GM23338 (cell line): ENCODE results near the gene C5orf22. TPM values are rescaled to one million over a fixed set of nuclear protein-coding genes. Genes with fewer than 3 reads are reported as not detected.
"Not testable (repeated sequence)": the region's sequence is repeated elsewhere in the genome, so short reads cannot be mapped to it uniquely, and the experiment has no call there.

Experiments
- ATAC-seq: fragments of 200-7000 bp; cut with Tn5 transposase; 3 replicates; pipeline ENCODE4 v1.9.1; 2020
- DNase-seq: peaks from one replicate; pipeline ENCODE4 v3.0.0-alpha.2; 2015; ENCODE audit warnings: low spot score
- H2AFZ ChIP-seq: fragments of 200-600 bp; sonication (generic); 2 replicates; pipeline ENCODE4 v1.8.0; 2016; ENCODE audit warnings: antibody characterized with exemption, mild to moderate bottlenecking, moderate library complexity
- H3F3A ChIP-seq: fragments of 200-600 bp; sonication (generic); replicated peaks from 2 replicates; pipeline ENCODE4 v1.8.0; 2017; ENCODE audit warnings: antibody characterized with exemption, mixed run types, low read depth
- H3K27ac ChIP-seq: fragments of 200-600 bp; sonication (generic); 2 replicates; pipeline ENCODE4 v1.6.1; 2016; ENCODE audit warnings: low read depth
- H3K27me3 ChIP-seq: fragments of 200-600 bp; sonication (generic); 2 replicates; pipeline ENCODE4 v1.8.0; 2016; ENCODE audit warnings: mild to moderate bottlenecking, mixed run types, moderate library complexity; ENCODE audit not compliant: insufficient read depth
- H3K36me3 ChIP-seq: fragments of 200-600 bp; sonication (generic); 2 replicates; pipeline ENCODE4 v1.8.0; 2016; ENCODE audit warnings: mild to moderate bottlenecking; ENCODE audit not compliant: insufficient read depth
- H3K4me1 ChIP-seq: fragments of 200-600 bp; sonication (generic); 2 replicates; pipeline ENCODE4 v1.8.0; 2016; ENCODE audit warnings: mild to moderate bottlenecking, moderate library complexity; ENCODE audit not compliant: insufficient read depth
- H3K4me2 ChIP-seq: fragments of 200-600 bp; sonication (generic); 2 replicates; pipeline ENCODE4 v1.7.1; 2017; ENCODE audit warnings: mixed run types
- H3K4me3 ChIP-seq: fragments of 200-600 bp; sonication (generic); 2 replicates; pipeline ENCODE4 v1.6.1; 2016; ENCODE audit warnings: mixed run types
- H3K79me2 ChIP-seq: fragments of 200-600 bp; sonication (generic); replicated peaks from 2 replicates; pipeline ENCODE4 v1.8.0; 2017; ENCODE audit warnings: mild to moderate bottlenecking; ENCODE audit not compliant: insufficient read depth
- H3K9me2 ChIP-seq: fragments of 200-600 bp; sonication (generic); 2 replicates; pipeline ENCODE4 v1.8.0; 2017; ENCODE audit not compliant: insufficient read depth
- H4K20me1 ChIP-seq: fragments of 200-600 bp; sonication (generic); replicated peaks from 2 replicates; pipeline ENCODE4 v1.8.0; 2017; ENCODE audit warnings: mild to moderate bottlenecking; ENCODE audit not compliant: insufficient read depth
- H3K27ac Mint-ChIP-seq: 2 replicates; pipeline ENCODE4 v1.8.0; 2020; ENCODE audit warnings: inconsistent platforms, mild to moderate bottlenecking, moderate library complexity, mixed read lengths
- H3K27me3 Mint-ChIP-seq: 3 replicates; pipeline ENCODE4 v1.8.0; 2022; ENCODE audit warnings: low read depth, mild to moderate bottlenecking, moderate library complexity, mixed read lengths, inconsistent platforms; ENCODE audit not compliant: insufficient read depth, poor library complexity
- H3K36me3 Mint-ChIP-seq: 3 replicates; pipeline ENCODE4 v1.8.0; 2021; ENCODE audit warnings: low read depth, mild to moderate bottlenecking, inconsistent platforms, moderate library complexity, mixed read lengths
- H3K4me1 Mint-ChIP-seq: 3 replicates; pipeline ENCODE4 v1.8.0; 2020; ENCODE audit warnings: mild to moderate bottlenecking, inconsistent platforms, mixed read lengths
- H3K4me3 Mint-ChIP-seq: 3 replicates; pipeline ENCODE4 v1.8.0; 2021; ENCODE audit warnings: moderate library complexity, mild to moderate bottlenecking, inconsistent platforms, mixed read lengths
- H3K9me3 Mint-ChIP-seq: 3 replicates; pipeline ENCODE4 v1.8.0; 2020; ENCODE audit warnings: moderate library complexity, mild to moderate bottlenecking, inconsistent platforms, mixed read lengths
- CTCF ChIP-seq, 2 experiments: fragments of 200-600 bp in 1 of 2; sonication (generic) in 1 of 2; conservative IDR thresholded peaks; 2 replicates each; pipeline versions ENCODE4 v1.5.1 to v1.6.1; 2016 to 2017; ENCODE audit warnings: antibody characterized with exemption in 2 of 2, low read depth in 2 of 2, mild to moderate bottlenecking in 2 of 2, moderate library complexity in 1 of 2
- EZH2 ChIP-seq: fragments of 200-600 bp; sonication (generic); IDR thresholded peaks from one replicate; pipeline ENCODE4 v1.8.0; 2017; ENCODE audit warnings: antibody characterized with exemption, mild to moderate bottlenecking, low read depth; ENCODE audit not compliant: unreplicated experiment
- JUNB ChIP-seq: IDR thresholded peaks from one replicate; pipeline ENCODE4 v1.6.1; 2016; ENCODE audit warnings: antibody characterized with exemption; ENCODE audit not compliant: unreplicated experiment
- NANOG ChIP-seq: IDR thresholded peaks from 2 replicates; pipeline ENCODE4 v1.6.1; 2016; ENCODE audit warnings: antibody characterized with exemption, borderline replicate concordance
- POLR2AphosphoS5 ChIP-seq: IDR thresholded peaks from 2 replicates; pipeline ENCODE4 v1.6.1; 2016; ENCODE audit warnings: antibody characterized with exemption, low read depth
- STAT1 ChIP-seq: IDR thresholded peaks from one replicate; pipeline ENCODE4 v1.6.1; 2016; ENCODE audit warnings: antibody characterized with exemption; ENCODE audit not compliant: unreplicated experiment
- ZNF331 ChIP-seq: fragments of 250-450 bp; sonication (Bioruptor Pico); IDR thresholded peaks from 2 replicates; pipeline ENCODE4 v1.5.0; 2020; ENCODE audit warnings: low read depth, mild to moderate bottlenecking, moderate library complexity
- polyA plus RNA-seq: library from polyadenylated mRNA; unstranded; fragments of >200 nt; fragmentation: Nextera tagmentation; extraction: Ambion mirVana; gene quantifications from 2 replicates; pipeline ENCODE4 v1.2.1, GENCODE V29; 2016
- total RNA-seq: library from RNA; depleted of rRNA; stranded (reverse); fragments of >200 nt; shearing (Covaris generic); gene quantifications from 2 replicates; pipeline ENCODE4 v1.2.3, GENCODE V29; 2014
- TF ChIP-seq, protein P1 (sequence below): IDR thresholded peaks from 2 replicates; pipeline ENCODE4 v1.6.1; 2016; ENCODE audit warnings: antibody characterized with exemption
- TF ChIP-seq, protein P2 (sequence below): fragments of 250-450 bp; sonication (Bioruptor Pico); IDR thresholded peaks from 2 replicates; pipeline ENCODE4 v1.5.0; 2020; ENCODE audit warnings: mild to moderate bottlenecking, moderate library complexity

The C5orf22 gene
- total and polyA plus RNA-seq, 2 experiments from 2014 or later: 13.6 to 30.9 TPM

- TF ChIP-seq JUNB: no peak
- no peak for TF ChIP-seq STAT1
- TF ChIP-seq ZNF331 (CRISPR knock-in tag): no peak
- TF ChIP-seq EZH2: no peak
- TF ChIP-seq NANOG: no peak
- TF ChIP-seq, protein P1, sequence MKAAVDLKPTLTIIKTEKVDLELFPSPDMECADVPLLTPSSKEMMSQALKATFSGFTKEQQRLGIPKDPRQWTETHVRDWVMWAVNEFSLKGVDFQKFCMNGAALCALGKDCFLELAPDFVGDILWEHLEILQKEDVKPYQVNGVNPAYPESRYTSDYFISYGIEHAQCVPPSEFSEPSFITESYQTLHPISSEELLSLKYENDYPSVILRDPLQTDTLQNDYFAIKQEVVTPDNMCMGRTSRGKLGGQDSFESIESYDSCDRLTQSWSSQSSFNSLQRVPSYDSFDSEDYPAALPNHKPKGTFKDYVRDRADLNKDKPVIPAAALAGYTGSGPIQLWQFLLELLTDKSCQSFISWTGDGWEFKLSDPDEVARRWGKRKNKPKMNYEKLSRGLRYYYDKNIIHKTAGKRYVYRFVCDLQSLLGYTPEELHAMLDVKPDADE: no peak
Measured at GRCh38 chr5:31563216-31563615, 31.1 kb downstream of the C5orf22 start (continued).

GRCh38 chr5:31566362-31566761 is 34.3 kb downstream of the C5orf22 start:
- not testable (repeated sequence) for H3K79me2 ChIP-seq, H3K4me2 ChIP-seq, DNase-seq, H2AFZ ChIP-seq, H3K4me3 Mint-ChIP-seq, H3K4me3 ChIP-seq, H3K27me3 ChIP-seq, H3K27me3 Mint-ChIP-seq, H3K4me1 Mint-ChIP-seq, H3K27ac Mint-ChIP-seq, ATAC-seq, H3K9me2 ChIP-seq, H4K20me1 ChIP-seq, H3K27ac ChIP-seq, H3K4me1 ChIP-seq, H3K36me3 ChIP-seq, H3F3A ChIP-seq
- peaks cover 24% of the 10 kb centered on the region for H3K36me3 Mint-ChIP-seq
- peaks cover 26% of the 10 kb centered on the region for H3K9me3 Mint-ChIP-seq

- peaks cover 24% of the 10 kb centered on the region for H3K36me3 Mint-ChIP-seq
- no peaks in the 10 kb centered on the region for H3K4me1 ChIP-seq
- DNase-seq: no peak
- no peaks in the 10 kb centered on the region for H3F3A ChIP-seq
- no peak overlapping the region for H3K27ac Mint-ChIP-seq
- no peaks in the 10 kb centered on the region for H3K27me3 ChIP-seq
- H3K36me3 ChIP-seq: no peaks in the 10 kb centered on the region
- H3K79me2 ChIP-seq: no peaks in the 10 kb centered on the region
- H3K27ac ChIP-seq: no peak overlapping the region
- H3K9me3 Mint-ChIP-seq: peaks cover 26% of the 10 kb centered on the region
- peaks cover 6% of the 10 kb centered on the region; the same call in 1 of the 2 replicates for H3K9me2 ChIP-seq
- no peak overlapping the region for H3K4me3 Mint-ChIP-seq
- no peaks in the 10 kb centered on the region for H4K20me1 ChIP-seq
- no peaks in the 10 kb centered on the region for H3K4me1 Mint-ChIP-seq
- H3K27me3 Mint-ChIP-seq: no peaks in the 10 kb centered on the region
- H3K4me3 ChIP-seq: no peak overlapping the region
- H2AFZ ChIP-seq: no peak overlapping the region
- no peak overlapping the region for H3K4me2 ChIP-seq
- ATAC-seq: no peak
- TF ChIP-seq CTCF (conservative IDR thresholded peaks at IDR 0.05; ENCODE audit: low read depth in 2 of 2): no peak
- TF ChIP-seq STAT1: no peak
- TF ChIP-seq, protein P2, sequence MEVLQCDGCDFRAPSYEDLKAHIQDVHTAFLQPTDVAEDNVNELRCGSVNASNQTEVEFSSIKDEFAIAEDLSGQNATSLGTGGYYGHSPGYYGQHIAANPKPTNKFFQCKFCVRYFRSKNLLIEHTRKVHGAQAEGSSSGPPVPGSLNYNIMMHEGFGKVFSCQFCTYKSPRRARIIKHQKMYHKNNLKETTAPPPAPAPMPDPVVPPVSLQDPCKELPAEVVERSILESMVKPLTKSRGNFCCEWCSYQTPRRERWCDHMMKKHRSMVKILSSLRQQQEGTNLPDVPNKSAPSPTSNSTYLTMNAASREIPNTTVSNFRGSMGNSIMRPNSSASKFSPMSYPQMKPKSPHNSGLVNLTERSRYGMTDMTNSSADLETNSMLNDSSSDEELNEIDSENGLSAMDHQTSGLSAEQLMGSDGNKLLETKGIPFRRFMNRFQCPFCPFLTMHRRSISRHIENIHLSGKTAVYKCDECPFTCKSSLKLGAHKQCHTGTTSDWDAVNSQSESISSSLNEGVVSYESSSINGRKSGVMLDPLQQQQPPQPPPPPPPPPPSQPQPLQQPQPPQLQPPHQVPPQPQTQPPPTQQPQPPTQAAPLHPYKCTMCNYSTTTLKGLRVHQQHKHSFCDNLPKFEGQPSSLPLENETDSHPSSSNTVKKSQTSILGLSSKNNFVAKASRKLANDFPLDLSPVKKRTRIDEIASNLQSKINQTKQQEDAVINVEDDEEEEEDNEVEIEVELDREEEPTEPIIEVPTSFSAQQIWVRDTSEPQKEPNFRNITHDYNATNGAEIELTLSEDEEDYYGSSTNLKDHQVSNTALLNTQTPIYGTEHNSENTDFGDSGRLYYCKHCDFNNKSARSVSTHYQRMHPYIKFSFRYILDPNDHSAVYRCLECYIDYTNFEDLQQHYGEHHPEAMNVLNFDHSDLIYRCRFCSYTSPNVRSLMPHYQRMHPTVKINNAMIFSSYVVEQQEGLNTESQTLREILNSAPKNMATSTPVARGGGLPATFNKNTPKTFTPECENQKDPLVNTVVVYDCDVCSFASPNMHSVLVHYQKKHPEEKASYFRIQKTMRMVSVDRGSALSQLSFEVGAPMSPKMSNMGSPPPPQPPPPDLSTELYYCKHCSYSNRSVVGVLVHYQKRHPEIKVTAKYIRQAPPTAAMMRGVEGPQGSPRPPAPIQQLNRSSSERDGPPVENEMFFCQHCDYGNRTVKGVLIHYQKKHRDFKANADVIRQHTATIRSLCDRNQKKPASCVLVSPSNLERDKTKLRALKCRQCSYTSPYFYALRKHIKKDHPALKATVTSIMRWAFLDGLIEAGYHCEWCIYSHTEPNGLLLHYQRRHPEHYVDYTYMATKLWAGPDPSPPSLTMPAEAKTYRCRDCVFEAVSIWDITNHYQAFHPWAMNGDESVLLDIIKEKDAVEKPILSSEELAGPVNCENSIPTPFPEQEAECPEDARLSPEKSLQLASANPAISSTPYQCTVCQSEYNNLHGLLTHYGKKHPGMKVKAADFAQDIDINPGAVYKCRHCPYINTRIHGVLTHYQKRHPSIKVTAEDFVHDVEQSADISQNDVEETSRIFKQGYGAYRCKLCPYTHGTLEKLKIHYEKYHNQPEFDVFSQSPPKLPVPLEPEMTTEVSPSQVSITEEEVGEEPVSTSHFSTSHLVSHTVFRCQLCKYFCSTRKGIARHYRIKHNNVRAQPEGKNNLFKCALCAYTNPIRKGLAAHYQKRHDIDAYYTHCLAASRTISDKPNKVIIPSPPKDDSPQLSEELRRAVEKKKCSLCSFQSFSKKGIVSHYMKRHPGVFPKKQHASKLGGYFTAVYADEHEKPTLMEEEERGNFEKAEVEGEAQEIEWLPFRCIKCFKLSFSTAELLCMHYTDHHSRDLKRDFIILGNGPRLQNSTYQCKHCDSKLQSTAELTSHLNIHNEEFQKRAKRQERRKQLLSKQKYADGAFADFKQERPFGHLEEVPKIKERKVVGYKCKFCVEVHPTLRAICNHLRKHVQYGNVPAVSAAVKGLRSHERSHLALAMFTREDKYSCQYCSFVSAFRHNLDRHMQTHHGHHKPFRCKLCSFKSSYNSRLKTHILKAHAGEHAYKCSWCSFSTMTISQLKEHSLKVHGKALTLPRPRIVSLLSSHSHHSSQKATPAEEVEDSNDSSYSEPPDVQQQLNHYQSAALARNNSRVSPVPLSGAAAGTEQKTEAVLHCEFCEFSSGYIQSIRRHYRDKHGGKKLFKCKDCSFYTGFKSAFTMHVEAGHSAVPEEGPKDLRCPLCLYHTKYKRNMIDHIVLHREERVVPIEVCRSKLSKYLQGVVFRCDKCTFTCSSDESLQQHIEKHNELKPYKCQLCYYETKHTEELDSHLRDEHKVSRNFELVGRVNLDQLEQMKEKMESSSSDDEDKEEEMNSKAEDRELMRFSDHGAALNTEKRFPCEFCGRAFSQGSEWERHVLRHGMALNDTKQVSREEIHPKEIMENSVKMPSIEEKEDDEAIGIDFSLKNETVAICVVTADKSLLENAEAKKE (CRISPR knock-in tag): no peak
- TF ChIP-seq POLR2AphosphoS5: no peak
- TF ChIP-seq ZNF331 (CRISPR knock-in tag): no peak
- TF ChIP-seq, protein P1: no peak
Measured at GRCh38 chr5:31568302-31568835, 36.3 kb downstream of the C5orf22 start.
